Measurements from ENCODE around the gene BOD1. TPM values are rescaled to one million over a fixed set of nuclear protein-coding genes. Genes with fewer than 3 reads are reported as not detected.

Gene BOD1
- total and polyA plus RNA-seq, 9 of the 15 experiments (the other 6 are each of a cell fraction or from before 2014, with no cell fraction given): 10.1 to 31.6 (median 22.6) TPM

GRCh38 chr5:173612948-173613347, 3.5 kb downstream of the BOD1 start:
- H3K9me3 ChIP-seq (replicated peaks; ENCODE audit: control insufficient read depth, insufficient read depth, low read depth, low read length): no peaks in the 10 kb centered on the region
- DNase-seq (ENCODE audit: extremely low read depth in 1 of 4, low spot score in 3 of 4): no peak
- no peak overlapping the region for H3K9ac ChIP-seq (ENCODE audit: insufficient read depth in 1 of 2, low read depth in 2 of 2, low read length in 2 of 2)
- H3K79me2 ChIP-seq (ENCODE audit: control insufficient read depth, insufficient read depth, low read length): peaks cover 43% of the 10 kb centered on the region
- in situ Hi-C loops (cut with MboI): loop anchor here (10.0 kb wide), 1 partner anchor 702 kb away; no protein-coding TSS in a partner anchor
- H3K9me1 ChIP-seq (ENCODE audit: control insufficient read depth, insufficient read depth, low read length): no peaks in the 10 kb centered on the region
- no peak for FAIRE-seq
- BruUV-seq (replicated peaks): no TSS peak
- no peaks in the 10 kb centered on the region for H3K27me3 ChIP-seq (ENCODE audit: control insufficient read depth in 2 of 2, insufficient read depth in 2 of 2, low read length in 2 of 2)
- 77% methylated on average over 3 of the region's 3 CpGs for WGBS (ENCODE audit: insufficient coverage, low coverage, missing lambda C conversion rate)
- peaks cover 4 to 9% of the 10 kb centered on the region in 2 experiments; a peak in 3 of 5 replicates for H3K4me1 ChIP-seq (replicated peaks in 1 of 2; ENCODE audit: control insufficient read depth in 2 of 2, insufficient read depth in 2 of 2, low read length in 2 of 2)
- ChIA-PET CTCF (ENCODE audit: low intra/inter-chr PET ratio) (no interaction called here), POLR2A (no interaction called here)
- H4K20me1 ChIP-seq (replicated peaks; ENCODE audit: control insufficient read depth, insufficient read depth, low read length): 0 out of 2 replicates have a peak, but pooled peaks cover 12% of the 10 kb centered on the region
- no peak overlapping the region for H3K4me2 ChIP-seq (ENCODE audit: insufficient read depth, low read length)
- no peak overlapping the region for H3K4me3 ChIP-seq
- intact Hi-C loops (cut with micrococcal nuclease): no loop called here
- no peak overlapping the region for H2AFZ ChIP-seq (ENCODE audit: low read depth, low read length)
- no peak overlapping the region for H3K27ac ChIP-seq (ENCODE audit: extremely low read depth, low read depth, low read length)
- peaks cover 74% of the 10 kb centered on the region for H3K36me3 ChIP-seq (ENCODE audit: control insufficient read depth, insufficient read depth, low read length)
- no peak for ATAC-seq
- TF ChIP-seq AFF1 (IDR thresholded peaks at IDR 0.05; ENCODE audit: low read depth in 1 of 2, partially characterized antibody in 2 of 2): no peak
- no peak for TF ChIP-seq ATF4 (CRISPR knock-in tag; IDR thresholded peaks at IDR 0.05)
- TF ChIP-seq ZNF311 (CRISPR knock-in tag; IDR thresholded peaks at IDR 0.05): no peak
- 0 out of 2 replicates have a peak, but pooled peaks have one; percentile 13 for TF ChIP-seq CEBPB (tag; IDR thresholded peaks at IDR 0.05)

Measured in K562 (cell line).